Neural progenitor cell (in vitro differentiated cells): ENCODE results near the gene SNAI3. TPM values are rescaled to one million over a fixed set of nuclear protein-coding genes. Genes with fewer than 3 reads are reported as not detected.

Experiments used
- DNase-seq: peaks from one replicate; pipeline ENCODE4 v3.0.0-alpha.2; 2016; ENCODE audit warnings: low spot score
- H2AFZ ChIP-seq: fragments of 200-600 bp; sonication (generic); replicated peaks from 2 replicates; pipeline ENCODE4 v1.6.1; 2016; ENCODE audit warnings: antibody characterized with exemption
- H3F3A ChIP-seq: fragments of 200-600 bp; sonication (generic); 2 replicates; pipeline ENCODE4 v1.6.1; 2016; ENCODE audit warnings: antibody characterized with exemption, low read depth
- H3K27ac ChIP-seq: fragments of 200-600 bp; sonication (generic); 2 replicates; pipeline ENCODE4 v1.5.1; 2016; ENCODE audit warnings: mild to moderate bottlenecking
- H3K27me3 ChIP-seq: fragments of 200-600 bp; sonication (generic); 2 replicates; pipeline ENCODE4 v1.6.1; 2016; ENCODE audit warnings: mild to moderate bottlenecking, moderate library complexity
- H3K36me3 ChIP-seq: fragments of 200-600 bp; sonication (generic); 2 replicates; pipeline ENCODE4 v1.5.1; 2016
- H3K4me1 ChIP-seq: fragments of 200-600 bp; sonication (generic); 2 replicates; pipeline ENCODE4 v1.6.1; 2016; ENCODE audit warnings: mixed run types
- H3K4me2 ChIP-seq: fragments of 200-600 bp; sonication (generic); 2 replicates; pipeline ENCODE4 v1.6.1; 2016
- H3K4me3 ChIP-seq: fragments of 200-600 bp; sonication (generic); 2 replicates; pipeline ENCODE4 v1.5.1; 2016
- H3K79me2 ChIP-seq: fragments of 200-600 bp; sonication (generic); 2 replicates; pipeline ENCODE4 v1.6.1; 2016; ENCODE audit warnings: low read depth
- H3K9ac ChIP-seq: fragments of 200-600 bp; sonication (generic); 2 replicates; pipeline ENCODE4 v1.6.1; 2016
- H3K9me3 ChIP-seq: fragments of 200-600 bp; sonication (generic); 2 replicates; pipeline ENCODE4 v1.5.1; 2016; ENCODE audit warnings: low read depth
- H4K20me1 ChIP-seq: fragments of 200-600 bp; sonication (generic); 2 replicates; pipeline ENCODE4 v1.6.1; 2016; ENCODE audit warnings: low read depth
- H3K27ac Mint-ChIP-seq: 3 replicates; pipeline ENCODE4 v1.8.0; 2021; ENCODE audit warnings: mixed read lengths
- H3K27me3 Mint-ChIP-seq: 2 replicates; pipeline ENCODE4 v1.8.0; 2022; ENCODE audit warnings: low read depth, mild to moderate bottlenecking, inconsistent platforms, moderate library complexity, mixed read lengths; ENCODE audit not compliant: insufficient read depth
- H3K36me3 Mint-ChIP-seq: 3 replicates; pipeline ENCODE4 v1.8.0; 2021; ENCODE audit warnings: mixed read lengths
- H3K4me1 Mint-ChIP-seq: 3 replicates; pipeline ENCODE4 v1.8.0; 2021; ENCODE audit warnings: mixed read lengths
- H3K4me3 Mint-ChIP-seq: 3 replicates; pipeline ENCODE4 v1.8.0; 2021; ENCODE audit warnings: mild to moderate bottlenecking, moderate library complexity, mixed read lengths
- H3K9me3 Mint-ChIP-seq: 3 replicates; pipeline ENCODE4 v1.8.0; 2020; ENCODE audit warnings: mixed read lengths
- EZH2 ChIP-seq: fragments of 200-600 bp; sonication (generic); IDR thresholded peaks from 2 replicates; pipeline ENCODE4 v1.6.1; 2017; ENCODE audit warnings: antibody characterized with exemption, mild to moderate bottlenecking, moderate library complexity
- EZH2phosphoT487 ChIP-seq: fragments of 200-600 bp; sonication (generic); IDR thresholded peaks from 2 replicates; pipeline ENCODE4 v1.6.1; 2017; ENCODE audit warnings: antibody characterized with exemption
- total RNA-seq: library from RNA; depleted of rRNA; stranded (reverse); fragments of >200 nt; gene quantifications from 2 replicates; pipeline ENCODE4 v1.2.3, GENCODE V29; 2015; ENCODE audit warnings: low replicate concordance
- TF ChIP-seq, protein P1 (sequence below): fragments of 200-600 bp; sonication (generic); IDR thresholded peaks from 2 replicates; pipeline ENCODE4 v1.5.1; 2017; ENCODE audit warnings: antibody characterized with exemption, mild to moderate bottlenecking

Gene SNAI3
- total RNA-seq, 1 donor from 2014 or later: not detected

- H3K9ac ChIP-seq: no peak within 1 kb of the TSS
- H3K36me3 Mint-ChIP-seq: no peaks in the 10 kb centered on the region
- TF ChIP-seq EZH2phosphoT487 (no peak), EZH2 (no peak)
- TF ChIP-seq, protein P1, sequence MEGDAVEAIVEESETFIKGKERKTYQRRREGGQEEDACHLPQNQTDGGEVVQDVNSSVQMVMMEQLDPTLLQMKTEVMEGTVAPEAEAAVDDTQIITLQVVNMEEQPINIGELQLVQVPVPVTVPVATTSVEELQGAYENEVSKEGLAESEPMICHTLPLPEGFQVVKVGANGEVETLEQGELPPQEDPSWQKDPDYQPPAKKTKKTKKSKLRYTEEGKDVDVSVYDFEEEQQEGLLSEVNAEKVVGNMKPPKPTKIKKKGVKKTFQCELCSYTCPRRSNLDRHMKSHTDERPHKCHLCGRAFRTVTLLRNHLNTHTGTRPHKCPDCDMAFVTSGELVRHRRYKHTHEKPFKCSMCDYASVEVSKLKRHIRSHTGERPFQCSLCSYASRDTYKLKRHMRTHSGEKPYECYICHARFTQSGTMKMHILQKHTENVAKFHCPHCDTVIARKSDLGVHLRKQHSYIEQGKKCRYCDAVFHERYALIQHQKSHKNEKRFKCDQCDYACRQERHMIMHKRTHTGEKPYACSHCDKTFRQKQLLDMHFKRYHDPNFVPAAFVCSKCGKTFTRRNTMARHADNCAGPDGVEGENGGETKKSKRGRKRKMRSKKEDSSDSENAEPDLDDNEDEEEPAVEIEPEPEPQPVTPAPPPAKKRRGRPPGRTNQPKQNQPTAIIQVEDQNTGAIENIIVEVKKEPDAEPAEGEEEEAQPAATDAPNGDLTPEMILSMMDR: no peak
- peaks cover 4% of the 10 kb centered on the region for H3K4me1 Mint-ChIP-seq
- no peak within 1 kb of the TSS for H3K4me3 ChIP-seq
- H3K27ac ChIP-seq: no peak within 1 kb of the TSS
- H3K4me3 Mint-ChIP-seq: no peak within 1 kb of the TSS
- peaks cover 11% of the 10 kb centered on the region for H3K27me3 Mint-ChIP-seq
- no peak within 1 kb of the TSS for H2AFZ ChIP-seq
- H3K9me3 Mint-ChIP-seq: no peaks in the 10 kb centered on the region
- no peak for DNase-seq
- peaks cover 16% of the 10 kb centered on the region for H3F3A ChIP-seq
- no peak within 1 kb of the TSS for H3K4me2 ChIP-seq
- no peaks in the 10 kb centered on the region for H3K36me3 ChIP-seq
- H3K79me2 ChIP-seq: no peaks in the 10 kb centered on the region
- no peak within 1 kb of the TSS for H3K27ac Mint-ChIP-seq
- peaks cover 22% of the 10 kb centered on the region for H4K20me1 ChIP-seq
- peaks cover 4% of the 10 kb centered on the region for H3K4me1 ChIP-seq
- H3K9me3 ChIP-seq: no peaks in the 10 kb centered on the region
- peaks cover 66% of the 10 kb centered on the region for H3K27me3 ChIP-seq
Measured at GRCh38 chr16:88638323-88639230, 47.7 kb downstream of the SNAI3 start, which contains the start of gene IL17C. Gene IL17C (plus strand): TSS chr16:88638572. CDS start chr16:88638642, 70 bp downstream.

- Histone ChIP-seq H3K9ac (no peak overlapping the region), H3K4me1 (peaks cover 4% of the 10 kb centered on the region), H3K4me2 (no peak overlapping the region), H3K79me2 (no peaks in the 10 kb centered on the region), H2AFZ (no peak overlapping the region), H3F3A (peaks cover 26% of the 10 kb centered on the region), H4K20me1 (peaks cover 26% of the 10 kb centered on the region), H3K36me3 (no peaks in the 10 kb centered on the region), H3K27ac (no peak overlapping the region), H3K4me3 (no peak overlapping the region), H3K27me3 (peaks cover 66% of the 10 kb centered on the region), H3K9me3 (no peaks in the 10 kb centered on the region)
- Mint-ChIP-seq H3K27ac (no peak overlapping the region), H3K36me3 (peaks cover under 1% of the 10 kb centered on the region), H3K27me3 (peaks cover 11% of the 10 kb centered on the region), H3K4me1 (peaks cover 4% of the 10 kb centered on the region), H3K4me3 (no peak overlapping the region), H3K9me3 (no peaks in the 10 kb centered on the region)
- no peak for DNase-seq
- TF ChIP-seq EZH2phosphoT487: no peak
- TF ChIP-seq, protein P1: no peak
- TF ChIP-seq EZH2: no peak
Measured at GRCh38 chr16:88636488-88637265, 49.6 kb downstream of the SNAI3 start.

DNA sequence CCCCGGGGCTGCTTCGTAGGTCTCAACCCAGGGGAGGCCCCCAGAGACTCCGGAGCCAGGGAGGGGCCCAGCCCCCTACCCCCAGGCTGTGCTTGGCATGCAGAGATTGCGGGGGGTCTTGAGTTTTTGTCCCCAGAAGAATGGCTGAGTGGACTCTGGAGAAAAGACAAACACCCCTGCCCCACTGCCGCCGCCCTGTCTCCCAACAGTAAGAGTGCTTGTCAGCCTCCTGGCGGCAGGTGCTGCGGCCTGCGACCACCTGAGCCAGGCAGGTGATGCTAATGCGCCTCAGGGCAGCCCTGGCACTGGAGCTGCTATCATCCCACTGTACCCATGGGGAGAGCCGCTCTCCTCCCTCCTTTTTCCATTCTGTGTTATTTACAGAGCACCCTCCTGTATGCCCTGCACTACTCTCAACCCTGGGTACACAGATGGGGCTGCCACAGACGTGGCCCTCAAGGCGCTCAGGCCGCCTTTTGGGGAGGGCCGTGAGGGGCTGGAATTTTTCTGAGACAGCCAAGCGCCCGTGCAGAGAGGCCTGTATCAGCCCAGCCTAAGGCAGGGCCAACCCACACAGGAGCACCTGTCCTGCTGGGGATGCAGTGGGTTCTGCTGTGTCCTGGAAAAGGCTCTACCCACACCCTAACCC is 50.5 kb downstream of the SNAI3 start:
- Histone ChIP-seq H4K20me1 (peaks cover 26% of the 10 kb centered on the region), H3K36me3 (no peaks in the 10 kb centered on the region), H3K79me2 (no peaks in the 10 kb centered on the region), H3K27ac (no peak overlapping the region), H3K4me1 (peaks cover 4% of the 10 kb centered on the region), H3F3A (peaks cover 26% of the 10 kb centered on the region), H3K9ac (no peak overlapping the region), H3K27me3 (peaks cover 66% of the 10 kb centered on the region), H3K4me2 (no peak overlapping the region), H2AFZ (no peak overlapping the region), H3K4me3 (no peak overlapping the region), H3K9me3 (no peaks in the 10 kb centered on the region)
- Mint-ChIP-seq H3K4me1 (peaks cover 4% of the 10 kb centered on the region), H3K27me3 (peaks cover 11% of the 10 kb centered on the region), H3K36me3 (peaks cover 2% of the 10 kb centered on the region), H3K27ac (no peak overlapping the region), H3K9me3 (no peaks in the 10 kb centered on the region), H3K4me3 (no peak overlapping the region)
- TF ChIP-seq, protein P1: no peak
- TF ChIP-seq EZH2: no peak
- no peak for TF ChIP-seq EZH2phosphoT487
- no peak for DNase-seq
